SK-N-SH (cell line): ENCODE data around the gene MB21D2. TPM values are rescaled to one million over a fixed set of nuclear protein-coding genes. Genes with fewer than 3 reads are reported as not detected.

Experiments
- CTCF ChIA-PET: fragments of 300-600, 350-600 bp; formaldehyde crosslinking; extraction: SDS; loops from one replicate; lab custom pipeline; 2021; lab: Yijun Ruan, JAX
- POLR2A ChIA-PET: fragments of 350-600 bp; sonication (Branson Sonifier 250); formaldehyde crosslinking; extraction: SDS; loops from one replicate; lab custom pipeline; 2020; ENCODE audit warnings: antibody characterized with exemption, inconsistent platforms; lab: Yijun Ruan, JAX
- DNase-seq: peaks from one replicate; pipeline ENCODE4 v3.0.0; 2012
- H2AFZ ChIP-seq: fragments of 200-600 bp; sonication (generic); 2 replicates; pipeline ENCODE4 v1.8.1; 2016; ENCODE audit warnings: antibody characterized with exemption, mild to moderate bottlenecking, low read depth
- H3F3A ChIP-seq: fragments of 200-600 bp; sonication (generic); replicated peaks from 2 replicates; pipeline ENCODE3; 2016; ENCODE audit warnings: antibody characterized with exemption, mild to moderate bottlenecking; ENCODE audit not compliant: insufficient read depth
- H3K27ac ChIP-seq, 2 experiments: fragments of 200-500 bp in 1 of 2; fragments of 200-600 bp in 1 of 2; sonication (Bioruptor generic) in 1 of 2; sonication (generic), shearing (Covaris generic) in 1 of 2; 2 replicates each; pipeline versions ENCODE4 v1.5.1 to v1.6.1; 2014 to 2016; ENCODE audit warnings: low read depth in 2 of 2, inconsistent platforms in 1 of 2, low read length in 1 of 2, mild to moderate bottlenecking in 1 of 2, mixed read lengths in 1 of 2
- H3K27me3 ChIP-seq: fragments of 200-600 bp; sonication (generic), shearing (Covaris generic); 2 replicates; pipeline ENCODE4 v1.6.1; 2016; ENCODE audit warnings: mixed run types; ENCODE audit not compliant: insufficient read depth
- H3K36me3 ChIP-seq, 2 experiments: fragments of 200-500 bp in 1 of 2; fragments of 200-600 bp in 1 of 2; sonication (Bioruptor generic) in 1 of 2; sonication (generic) in 1 of 2; replicated peaks in 1 of 2; 2 replicates each; pipeline versions ENCODE3 to v1.5.1; 2014 to 2016; ENCODE audit warnings: low read length in 1 of 2, mild to moderate bottlenecking in 1 of 2; ENCODE audit not compliant: insufficient read depth in 2 of 2, control insufficient read depth in 1 of 2
- H3K4me1 ChIP-seq, 2 experiments: fragments of 200-500 bp in 1 of 2; fragments of 200-600 bp in 1 of 2; sonication (Bioruptor generic) in 1 of 2; sonication (generic), shearing (Covaris generic) in 1 of 2; 2 replicates each; pipeline versions ENCODE4 v1.5.1 to v1.6.1; 2014 to 2016; ENCODE audit warnings: low read depth in 1 of 2, low read length in 1 of 2, mixed run types in 1 of 2; ENCODE audit not compliant: insufficient read depth in 2 of 2, control insufficient read depth in 1 of 2
- H3K4me2 ChIP-seq: fragments of 200-600 bp; sonication (generic), shearing (Covaris generic); 2 replicates; pipeline ENCODE4 v1.6.1; 2017; ENCODE audit warnings: mixed run types
- H3K4me3 ChIP-seq, 2 experiments: fragments of 200-500 bp in 1 of 2; fragments of 200-600 bp in 1 of 2; sonication (Bioruptor generic) in 1 of 2; sonication (generic), shearing (Covaris generic) in 1 of 2; 2 replicates each; pipeline versions ENCODE4 v1.5.1 to v1.8.1; 2014 to 2016; ENCODE audit warnings: low read depth in 2 of 2, inconsistent platforms in 1 of 2, low read length in 1 of 2, mild to moderate bottlenecking in 1 of 2, mixed read lengths in 1 of 2, moderate library complexity in 1 of 2
- H3K79me2 ChIP-seq: fragments of 200-600 bp; sonication (generic); 2 replicates; pipeline ENCODE4 v1.8.1; 2017; ENCODE audit warnings: mild to moderate bottlenecking; ENCODE audit not compliant: insufficient read depth
- H3K9ac ChIP-seq: fragments of 200-600 bp; sonication (generic); 2 replicates; pipeline ENCODE4 v1.6.1; 2017; ENCODE audit warnings: mixed run types
- H3K9me2 ChIP-seq: fragments of 200-600 bp; sonication (generic); 2 replicates; pipeline ENCODE4 v1.6.1; 2017; ENCODE audit warnings: mixed run types
- H3K9me3 ChIP-seq: fragments of 200-600 bp; sonication (generic); 2 replicates; pipeline ENCODE4 v1.6.1; 2017; ENCODE audit warnings: mixed run types, mild to moderate bottlenecking, moderate library complexity
- H4K20me1 ChIP-seq: fragments of 200-600 bp; sonication (generic); 2 replicates; pipeline ENCODE4 v1.6.1; 2017; ENCODE audit warnings: mild to moderate bottlenecking, mixed run types; ENCODE audit not compliant: insufficient read depth
- ELF1 ChIP-seq: IDR thresholded peaks from 2 replicates; pipeline ENCODE4 v1.4.0; 2012
- EZH2phosphoT487 ChIP-seq: fragments of 200-600 bp; sonication (generic); IDR thresholded peaks from 2 replicates; pipeline ENCODE4 v1.6.1; 2017; ENCODE audit warnings: low read depth, mixed run types, mild to moderate bottlenecking, antibody characterized with exemption, moderate library complexity, borderline replicate concordance
- FOXJ3 ChIP-seq: sonication (generic); formaldehyde crosslinking; IDR thresholded peaks from 2 replicates; pipeline ENCODE4 v1.5.1; 2020; ENCODE audit warnings: mild to moderate bottlenecking, missing genetic modification reagents
- FOXM1 ChIP-seq: IDR thresholded peaks from 2 replicates; pipeline ENCODE4 v1.4.0; 2012; ENCODE audit warnings: low read depth, mild to moderate bottlenecking
- GABPA ChIP-seq: IDR thresholded peaks from 2 replicates; pipeline ENCODE4 v1.4.0; 2012; ENCODE audit warnings: low read depth, mild to moderate bottlenecking
- NRF1 ChIP-seq: IDR thresholded peaks from 2 replicates; pipeline ENCODE4 v1.6.1; 2012; ENCODE audit warnings: low read depth, mild to moderate bottlenecking, low read length
- RAD21 ChIP-seq: IDR thresholded peaks from 2 replicates; pipeline ENCODE4 v1.6.1; 2012; ENCODE audit warnings: mild to moderate bottlenecking, low read length
- RCOR1 ChIP-seq: fragments of 150-350 bp; IDR thresholded peaks from 2 replicates; pipeline ENCODE4 v1.6.1; 2017; ENCODE audit warnings: antibody characterized with exemption, low read length
- REST ChIP-seq: IDR thresholded peaks from 2 replicates; pipeline ENCODE4 v1.6.1; 2012; ENCODE audit warnings: mild to moderate bottlenecking, low read depth, low read length, moderate library complexity
- RFX5 ChIP-seq: IDR thresholded peaks from 2 replicates; pipeline ENCODE4 v1.6.1; 2012; ENCODE audit warnings: mild to moderate bottlenecking, improper control_type of control experiment, low read length
- SIN3A ChIP-seq: IDR thresholded peaks from 2 replicates; pipeline ENCODE4 v1.6.1; 2012; ENCODE audit warnings: low read depth, mild to moderate bottlenecking, low read length, moderate library complexity, borderline replicate concordance
- TAF1 ChIP-seq: IDR thresholded peaks from 2 replicates; pipeline ENCODE4 v1.6.1; 2012; ENCODE audit warnings: low read depth, mild to moderate bottlenecking, low read length, moderate library complexity, borderline replicate concordance
- TEAD4 ChIP-seq: IDR thresholded peaks from 2 replicates; pipeline ENCODE4 v1.4.0; 2012; ENCODE audit warnings: mild to moderate bottlenecking, borderline replicate concordance; ENCODE audit not compliant: insufficient read depth
- USF1 ChIP-seq: IDR thresholded peaks from 2 replicates; pipeline ENCODE4 v1.4.0; 2012; ENCODE audit warnings: low read depth, borderline replicate concordance
- YY1 ChIP-seq: IDR thresholded peaks from 2 replicates; pipeline ENCODE4 v1.4.0; 2012; ENCODE audit warnings: low read depth, mild to moderate bottlenecking
- ZBTB33 ChIP-seq: IDR thresholded peaks from 2 replicates; pipeline ENCODE4 v1.4.0; 2012; ENCODE audit warnings: low read depth, borderline replicate concordance
- WGBS: methylation state at CpG from one replicate; pipeline ENCODE4 v1.1.6; 2017; ENCODE audit warnings: low lambda C conversion rate; 5-methylcytosine and 5-hydroxymethylcytosine counted together
- polyA plus RNA-seq, 3 experiments: library from polyadenylated mRNA; depleted of rRNA; stranded (reverse); fragments of >200 nt; gene quantifications; 2 replicates each; pipeline ENCODE4 v1.2.3, GENCODE V29; 2012

MB21D2 gene
- polyA plus RNA-seq, 1 of the 3 experiments (the other 2 are of a cell fraction), result 12.7 TPM

- 51% methylated on average over 3 of the region's 3 CpGs for WGBS
- POLR2A ChIA-PET, result no interaction called here
- H3K9ac ChIP-seq, result no peak overlapping the region
- H3K4me3 ChIP-seq, result no peak overlapping the region
- no peaks in the 10 kb centered on the region for H3K4me1 ChIP-seq
- H4K20me1 ChIP-seq, result no peaks in the 10 kb centered on the region
- H3F3A ChIP-seq, result peaks cover 3% of the 10 kb centered on the region
- CTCF ChIA-PET, result no interaction called here
- H3K4me2 ChIP-seq, result no peak overlapping the region
- H3K9me2 ChIP-seq, result no peaks in the 10 kb centered on the region
- H2AFZ ChIP-seq, result no peak overlapping the region
- no peaks in the 10 kb centered on the region for H3K79me2 ChIP-seq
- no peak for DNase-seq
- no peaks in the 10 kb centered on the region for H3K9me3 ChIP-seq
- TF ChIP-seq TAF1 (no peak), RFX5 (no peak), USF1 (no peak), REST (no peak), ELF1 (no peak), GABPA (no peak), ZBTB33 (no peak), RCOR1 (no peak), TEAD4 (no peak), SIN3A (no peak), FOXM1 (no peak), NRF1 (no peak), YY1 (no peak), FOXJ3 (CRISPR knock-in tag) (no peak), RAD21 (no peak), EZH2phosphoT487 (no peak)
- no peaks in the 10 kb centered on the region for H3K27me3 ChIP-seq
- H3K36me3 ChIP-seq, result no peaks in the 10 kb centered on the region
- H3K27ac ChIP-seq, result no peak overlapping the region
Measured at GRCh38 chr3:192959773-192960172, 42.1 kb upstream of the MB21D2 start.
